ENCODE results near the gene ACBD7.

Gene ACBD7

DNA sequence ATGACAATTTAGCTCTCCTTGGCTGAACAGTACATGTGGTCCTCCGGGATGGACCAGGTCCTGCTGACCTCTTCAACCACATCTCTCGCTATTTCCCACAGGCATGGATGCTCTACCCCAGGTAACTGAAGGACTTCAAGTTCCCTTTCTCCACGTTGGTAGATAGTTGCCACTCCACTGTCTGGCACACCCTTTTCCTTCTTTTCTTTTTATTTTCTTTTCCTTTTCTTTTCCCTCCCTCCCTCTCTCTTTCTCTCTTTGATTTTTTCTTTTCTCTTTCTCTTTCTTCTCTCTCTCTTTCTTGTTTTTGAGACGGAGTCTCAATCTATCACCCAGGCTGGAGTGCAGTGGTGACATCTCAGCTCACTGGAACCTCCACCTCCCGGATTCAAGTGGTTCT, 2.8 kb upstream of the ACBD7 start:
- DNase-seq (ENCODE audit: low read depth in 2 of 2) = no peak

DNA sequence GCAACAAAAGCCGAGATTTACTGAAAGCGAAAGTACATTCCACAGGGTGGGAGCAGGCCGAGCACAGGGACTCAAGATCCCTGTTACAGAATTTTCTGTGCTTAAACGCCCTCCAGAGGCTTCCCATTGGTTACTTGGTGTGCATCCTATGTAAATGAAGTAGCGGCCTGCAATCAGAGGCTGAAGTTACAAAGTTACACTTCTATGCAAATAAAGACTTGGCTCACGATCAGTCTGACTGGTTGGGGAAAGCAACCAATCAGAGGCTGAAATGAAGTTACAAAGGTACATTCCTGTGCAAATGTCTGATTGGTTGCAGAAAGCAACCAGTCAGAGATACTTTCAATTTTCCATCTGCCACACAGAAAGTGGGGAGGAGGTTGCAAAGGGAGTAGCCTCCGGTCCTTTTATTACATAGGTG, 4.1 kb downstream of the ACBD7 start:
- DNase-seq (ENCODE audit: low read depth in 2 of 2) = no peak

DNA sequence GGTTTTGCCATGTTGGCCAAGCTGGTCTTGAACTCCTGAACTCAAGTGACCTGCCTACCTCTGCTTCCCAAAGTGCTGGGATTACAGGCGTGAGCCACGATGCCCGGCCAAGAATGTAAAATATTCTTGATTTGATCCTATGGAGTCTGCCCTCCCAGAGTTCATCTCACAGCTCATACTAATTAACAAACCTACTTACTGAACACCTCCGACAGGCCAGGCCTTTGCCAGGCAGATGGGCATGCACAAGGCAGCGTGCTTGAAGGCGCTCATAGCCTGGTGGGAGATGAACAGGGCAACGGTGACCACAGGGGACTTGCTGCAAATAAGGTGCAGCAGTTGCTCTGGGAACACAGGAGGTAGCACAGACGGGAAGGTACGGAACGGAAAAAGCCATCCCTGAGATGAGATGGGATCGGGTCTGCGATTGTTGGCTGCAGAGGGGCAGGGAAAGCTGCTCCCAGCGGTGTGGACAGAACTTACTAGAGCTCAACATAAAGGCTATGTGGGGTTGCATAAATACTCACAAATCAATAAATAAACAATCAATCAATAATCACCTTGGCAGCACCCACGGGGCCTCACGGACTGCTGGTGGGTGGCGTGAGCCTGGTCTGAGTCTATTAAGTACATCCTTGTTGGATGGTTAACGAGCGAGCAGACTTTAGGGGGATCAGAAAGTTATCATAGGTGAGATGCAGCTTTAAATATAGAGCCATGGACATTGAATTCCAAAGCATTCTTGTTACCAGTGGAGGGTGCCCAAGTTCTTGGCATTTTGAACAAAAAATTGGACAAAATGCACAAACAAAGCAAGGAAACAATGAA, 4.7 kb downstream of the ACBD7 start:
- DNase-seq (ENCODE audit: low read depth in 2 of 2) = no peak

DNA sequence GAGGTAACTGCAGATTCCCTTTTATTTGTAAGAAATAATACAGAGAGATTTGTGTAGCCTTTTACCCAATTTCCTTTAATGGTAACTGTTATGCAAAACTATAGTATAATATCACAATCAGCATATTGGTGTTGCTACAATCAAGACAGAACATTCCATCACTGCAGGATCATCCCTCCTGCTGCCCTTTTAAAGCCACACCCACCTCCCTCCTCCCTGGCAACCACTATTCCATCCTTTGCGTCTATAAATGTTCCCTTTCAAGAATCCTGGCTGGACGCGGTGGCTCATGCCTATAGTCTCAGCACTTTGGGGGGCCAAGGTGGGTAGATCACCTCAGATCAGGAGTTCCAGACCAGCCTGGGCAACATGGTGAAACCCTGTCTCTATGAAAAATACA, 13.2 kb downstream of the ACBD7 start:
- DNase-seq (ENCODE audit: low read depth in 2 of 2) = no peak

DNA sequence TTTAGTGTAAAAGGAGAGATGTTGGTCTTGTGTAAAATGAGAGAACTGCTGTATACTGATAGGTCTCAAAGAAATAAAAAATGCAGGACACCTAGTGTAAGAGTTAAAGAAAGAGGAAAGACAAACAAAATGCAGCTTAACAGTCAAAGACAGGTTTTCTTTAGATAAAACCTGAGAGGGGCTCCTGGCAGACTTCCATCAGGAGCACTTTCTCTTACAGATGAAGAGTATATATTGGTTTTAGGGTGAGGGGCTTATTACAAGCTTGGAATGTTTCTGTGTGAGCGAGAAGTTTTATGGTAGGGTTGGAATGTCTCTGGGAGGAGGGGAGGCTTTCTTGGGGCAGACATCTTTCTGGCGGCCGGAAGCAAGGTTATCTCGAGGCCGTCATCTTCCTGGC, 16.2 kb downstream of the ACBD7 start:
- DNase-seq (ENCODE audit: low read depth in 2 of 2) = no peak

DNA sequence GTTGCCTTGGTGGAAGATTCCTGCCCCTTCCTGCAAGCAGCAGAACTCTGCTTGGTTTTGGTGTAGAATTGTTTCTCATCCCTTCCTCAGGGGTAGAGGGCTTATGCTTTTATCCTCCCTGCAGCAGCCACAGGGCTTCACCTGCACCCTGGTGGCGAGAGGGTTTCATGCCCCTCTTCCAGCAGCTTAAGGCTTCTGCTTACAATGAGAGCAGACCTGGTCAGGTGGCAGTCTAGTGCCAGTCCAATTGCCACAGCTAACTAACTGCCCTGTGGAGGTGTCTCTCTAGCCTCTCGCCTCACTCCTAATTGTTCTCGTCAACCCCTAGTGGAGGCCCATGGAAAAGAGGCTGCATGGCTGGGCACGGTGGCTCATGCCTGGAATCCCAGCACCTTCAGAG, 19.3 kb downstream of the ACBD7 start:
- DNase-seq (ENCODE audit: low read depth in 2 of 2) = no peak

DNA sequence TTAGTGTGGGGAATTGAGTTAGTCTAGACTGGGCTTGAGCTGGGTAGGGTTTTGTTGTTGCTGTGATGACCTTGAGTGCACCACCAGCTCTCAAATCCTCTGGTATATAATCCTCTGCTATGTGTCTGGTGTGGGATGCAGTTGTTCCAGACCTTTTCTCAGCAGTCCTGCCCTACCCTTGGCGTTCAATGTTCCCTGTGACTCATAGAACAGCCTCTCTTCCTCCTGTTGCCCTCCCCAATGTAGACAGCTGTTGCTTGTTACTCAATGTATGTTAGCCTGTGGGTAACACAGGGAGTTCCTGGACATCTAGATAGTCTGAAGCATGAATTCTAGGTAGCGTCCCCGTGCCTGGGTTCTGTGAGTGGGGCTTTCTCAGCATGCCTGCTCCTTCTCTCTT, 19.8 kb downstream of the ACBD7 start:
- DNase-seq (ENCODE audit: low read depth in 2 of 2) = no peak

DNA sequence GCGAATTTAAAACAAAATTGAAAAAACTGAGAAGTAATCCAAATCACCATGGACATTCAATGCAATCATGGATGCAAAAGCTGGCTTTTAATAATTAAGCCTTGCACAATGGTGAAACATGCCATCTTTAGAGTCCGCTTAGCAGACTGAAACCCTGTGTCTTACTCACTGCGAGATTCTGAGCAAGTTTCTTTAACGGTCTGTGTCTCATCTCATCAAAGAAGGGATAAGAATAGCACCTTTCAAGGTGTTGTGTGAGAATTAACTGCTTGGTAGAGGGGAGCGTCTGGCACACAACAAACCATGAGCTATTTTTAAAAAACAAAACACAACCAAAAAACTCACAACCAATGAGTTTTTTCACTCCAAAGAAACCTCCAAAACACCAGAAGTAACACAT, 21.4 kb downstream of the ACBD7 start:
- DNase-seq (ENCODE audit: low read depth in 2 of 2) = no peak

DNA sequence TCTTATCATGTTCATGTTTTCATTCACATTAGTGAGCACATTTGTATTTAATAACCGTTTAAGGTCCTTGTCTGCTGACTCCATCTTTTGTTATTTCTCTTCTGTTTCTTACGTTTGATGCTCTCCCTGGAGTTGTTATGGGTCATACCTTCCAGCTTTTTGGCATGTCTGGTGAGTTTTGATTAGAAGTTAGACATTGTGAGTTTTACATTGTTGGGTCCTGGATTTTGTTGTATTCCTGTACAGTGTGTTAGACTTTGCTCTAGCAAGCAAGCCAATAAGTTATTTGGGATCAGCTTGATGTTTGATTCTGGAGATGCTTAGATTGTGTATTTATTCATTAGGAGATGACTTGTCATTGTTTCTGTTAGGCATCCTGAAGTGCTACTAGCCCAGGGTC, 27.9 kb downstream of the ACBD7 start:
- DNase-seq (ENCODE audit: low read depth in 2 of 2) = no peak

DNA sequence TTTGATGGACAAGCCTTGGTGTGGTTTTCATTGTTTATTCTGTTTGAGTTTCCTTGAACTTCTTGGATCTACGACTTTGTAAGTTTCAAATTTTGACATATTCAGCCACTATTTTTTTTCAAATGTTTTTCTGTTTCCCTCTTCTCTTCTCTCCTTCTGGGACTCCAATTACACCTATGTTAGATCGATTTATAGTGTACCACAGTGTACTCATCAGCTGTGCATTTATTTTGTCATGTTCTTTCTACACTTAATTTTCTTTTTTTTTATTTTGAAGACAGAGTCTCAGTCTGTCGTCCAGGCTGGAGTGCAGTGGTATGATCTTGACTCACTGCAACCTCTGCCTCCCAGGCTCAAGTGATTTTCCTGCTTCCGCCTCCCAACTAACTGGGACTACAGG, 28.7 kb downstream of the ACBD7 start:
- no peak for DNase-seq (ENCODE audit: low read depth in 2 of 2)

DNA sequence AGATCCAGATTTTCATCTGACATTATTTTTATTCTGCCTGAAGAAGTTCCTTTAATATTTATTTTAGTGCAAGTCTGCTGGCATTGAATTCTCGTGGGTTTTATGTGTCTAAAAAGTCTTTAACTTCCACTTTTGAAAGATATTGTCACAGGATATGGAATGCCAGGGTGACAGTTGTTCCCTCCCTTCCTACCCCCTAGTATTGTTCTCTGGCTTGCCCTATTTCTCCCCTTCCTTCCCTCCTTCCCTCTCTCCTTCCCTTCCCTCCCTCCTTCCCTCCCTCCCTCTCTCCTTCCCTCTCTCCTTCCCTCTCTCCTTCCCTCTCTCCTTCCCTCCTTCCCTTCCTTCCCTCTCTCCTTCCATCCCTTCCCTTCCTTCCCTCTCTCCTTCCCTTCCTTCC, 29.9 kb downstream of the ACBD7 start:
- DNase-seq (ENCODE audit: low read depth in 2 of 2) = no peak

DNA sequence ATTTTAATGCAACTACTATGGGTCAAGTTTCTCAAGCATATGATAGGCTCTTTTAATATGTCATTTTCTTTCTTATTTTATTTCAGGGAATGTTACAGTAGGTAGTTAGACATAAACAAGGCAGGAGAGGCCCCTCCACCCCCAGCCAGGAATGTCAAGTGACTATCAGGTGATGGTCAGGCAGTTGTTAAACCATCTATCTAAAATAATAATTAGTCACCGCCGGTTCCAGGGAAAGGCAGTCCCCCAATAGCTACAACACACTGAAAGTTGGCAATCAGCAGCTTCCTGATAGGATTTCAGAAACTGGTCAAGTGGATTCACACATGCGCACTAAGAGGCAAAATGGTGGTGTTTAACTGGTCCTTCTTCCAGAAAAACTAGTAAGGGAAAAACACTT, 35.5 kb downstream of the ACBD7 start:
- no peak for DNase-seq (ENCODE audit: low read depth in 2 of 2)

DNA sequence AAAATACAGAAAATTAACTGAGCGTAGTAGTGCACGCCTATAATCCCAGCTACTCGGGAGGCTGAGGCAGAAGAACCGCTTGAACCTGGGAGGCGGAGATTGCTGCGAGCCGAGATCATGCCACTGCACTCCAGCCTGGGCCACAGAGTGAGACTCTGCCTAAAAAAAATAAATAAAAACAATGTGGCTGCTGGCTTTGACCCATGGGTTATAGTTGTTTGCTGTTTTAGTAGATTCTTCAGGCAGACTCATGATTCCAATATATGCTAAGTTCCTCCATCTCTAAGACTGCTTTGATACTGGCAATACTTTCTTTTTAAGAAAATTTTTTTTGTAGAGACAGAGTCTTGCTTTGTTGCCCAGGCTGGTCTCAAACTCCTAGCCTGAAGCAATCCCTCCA, 36.5 kb downstream of the ACBD7 start:
- no peak for DNase-seq (ENCODE audit: low read depth in 2 of 2)

DNA sequence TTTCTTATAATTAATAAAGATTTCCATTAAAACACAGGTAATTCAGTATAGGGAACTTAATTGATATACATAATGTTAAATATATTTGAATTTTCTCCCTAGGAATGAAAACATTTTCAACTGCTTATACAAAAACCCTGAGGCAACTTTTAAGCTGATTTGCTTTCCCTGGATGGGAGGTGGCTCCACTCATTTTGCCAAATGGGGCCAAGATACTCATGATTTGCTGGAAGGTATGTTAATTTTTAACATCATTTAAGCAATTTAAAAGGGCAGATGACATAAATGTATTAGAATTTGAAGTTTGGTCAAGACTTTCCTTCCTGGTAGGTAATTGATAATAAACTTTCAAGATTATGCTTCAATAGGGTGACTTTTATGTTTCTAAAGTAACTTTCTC, 39.0 kb downstream of the ACBD7 start:
- no peak for DNase-seq (ENCODE audit: low read depth in 2 of 2)

DNA sequence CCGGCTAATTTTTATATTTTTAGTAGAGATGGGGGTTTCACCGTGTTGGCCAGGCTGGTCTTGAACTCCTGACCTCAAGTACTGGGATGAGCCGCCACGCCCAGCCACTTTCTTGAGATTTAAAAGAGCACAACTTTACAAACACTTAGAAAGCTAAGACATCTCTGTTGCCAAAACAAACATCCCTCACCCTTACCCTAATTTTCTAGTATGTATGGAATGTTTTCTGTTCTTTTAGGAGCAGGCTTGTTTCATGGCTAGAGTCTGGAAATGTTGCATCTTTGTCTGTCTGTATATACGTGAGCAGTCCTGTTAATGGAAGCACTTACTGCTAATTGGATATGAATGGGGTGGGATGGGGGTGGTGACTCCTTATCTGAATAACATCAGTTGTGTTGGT, 42.0 kb downstream of the ACBD7 start:
- no peak for DNase-seq (ENCODE audit: low read depth in 2 of 2)

DNA sequence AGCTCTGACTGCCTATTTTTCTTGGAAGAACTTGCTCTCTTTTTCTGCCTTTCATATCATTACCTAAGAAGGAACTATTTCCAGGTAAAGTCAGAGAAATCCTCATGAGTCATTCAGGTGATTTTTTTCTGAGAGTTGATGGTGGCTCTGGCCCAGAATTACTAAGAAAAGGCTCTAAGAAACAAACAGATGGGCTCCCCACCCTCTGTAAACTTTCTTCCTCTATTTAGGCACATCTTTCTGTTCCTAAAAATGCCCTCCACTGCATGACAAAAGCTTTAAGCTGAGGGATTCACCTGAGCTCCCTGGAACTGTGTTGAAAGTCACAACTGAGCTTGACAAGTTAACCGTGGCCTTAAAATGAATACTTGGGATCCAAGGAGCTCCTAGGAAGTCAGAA, 43.2 kb downstream of the ACBD7 start:
- no peak for DNase-seq (ENCODE audit: low read depth in 2 of 2)

DNA sequence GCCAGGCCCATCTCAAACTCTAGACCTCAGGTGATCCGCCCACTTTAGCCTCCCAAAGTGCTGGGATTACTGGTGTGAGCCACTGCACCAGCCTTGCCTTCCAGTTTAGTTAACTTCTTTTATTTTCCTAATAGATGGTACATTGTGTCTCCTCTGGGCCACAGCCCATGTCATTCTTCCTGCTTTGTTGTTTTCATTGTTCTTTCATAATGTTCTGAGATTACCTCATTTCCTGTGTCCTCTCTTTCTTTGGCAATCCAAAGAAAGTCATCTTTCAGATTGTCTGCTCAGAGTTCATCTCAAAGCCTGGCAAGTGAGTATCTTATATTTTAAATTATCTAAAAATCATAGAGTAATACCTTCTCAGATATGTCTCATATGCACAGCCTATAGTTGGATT, 44.9 kb downstream of the ACBD7 start, which contains the start of gene OLAH:
OLAH (plus strand) TSS at position 270 of the 400 bp plus-strand sequence. CDS start 3,346 bp downstream, outside the sequence.
- no peak for DNase-seq (ENCODE audit: low read depth in 2 of 2)

DNA sequence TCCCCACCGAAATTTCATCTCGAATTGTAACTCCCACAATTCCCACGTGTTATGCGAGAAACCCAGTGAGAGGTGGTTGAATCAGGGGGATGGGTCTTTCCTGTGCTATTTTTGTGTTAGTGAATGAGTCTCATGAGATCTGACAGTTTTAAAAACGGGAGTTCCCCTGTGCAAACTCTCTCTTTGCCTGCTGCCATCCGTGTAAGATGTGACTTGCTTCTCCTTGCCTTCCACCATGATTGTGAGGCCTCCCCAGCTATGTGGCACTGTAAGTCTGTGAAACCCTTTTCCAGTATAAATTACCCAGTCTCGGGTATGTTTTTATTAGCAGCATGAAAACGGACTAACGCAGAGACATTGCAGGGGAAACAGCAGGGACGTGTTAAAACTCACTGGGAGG, 50.2 kb downstream of the ACBD7 start:
- no peak for DNase-seq (ENCODE audit: low read depth in 2 of 2)

DNA sequence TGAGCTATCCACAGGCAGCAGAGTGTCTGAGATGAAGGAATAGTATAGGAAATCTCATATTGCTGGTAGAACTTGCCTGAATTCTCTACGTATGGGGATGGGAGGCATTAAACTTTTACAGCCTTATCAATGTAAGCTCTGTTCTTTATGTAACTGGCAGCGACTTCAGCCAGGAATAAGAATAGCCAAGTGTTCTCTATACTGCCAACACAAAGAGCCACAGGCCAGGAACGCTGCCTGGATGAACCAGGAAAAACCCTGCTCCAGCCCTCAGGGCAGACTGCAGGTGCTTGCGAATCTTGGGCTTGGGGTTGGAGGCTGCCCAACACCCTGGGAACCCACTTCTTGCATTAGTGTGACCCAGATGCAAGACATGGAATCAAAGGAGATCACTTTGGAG, 50.9 kb downstream of the ACBD7 start:
- no peak for DNase-seq (ENCODE audit: low read depth in 2 of 2)

DNA sequence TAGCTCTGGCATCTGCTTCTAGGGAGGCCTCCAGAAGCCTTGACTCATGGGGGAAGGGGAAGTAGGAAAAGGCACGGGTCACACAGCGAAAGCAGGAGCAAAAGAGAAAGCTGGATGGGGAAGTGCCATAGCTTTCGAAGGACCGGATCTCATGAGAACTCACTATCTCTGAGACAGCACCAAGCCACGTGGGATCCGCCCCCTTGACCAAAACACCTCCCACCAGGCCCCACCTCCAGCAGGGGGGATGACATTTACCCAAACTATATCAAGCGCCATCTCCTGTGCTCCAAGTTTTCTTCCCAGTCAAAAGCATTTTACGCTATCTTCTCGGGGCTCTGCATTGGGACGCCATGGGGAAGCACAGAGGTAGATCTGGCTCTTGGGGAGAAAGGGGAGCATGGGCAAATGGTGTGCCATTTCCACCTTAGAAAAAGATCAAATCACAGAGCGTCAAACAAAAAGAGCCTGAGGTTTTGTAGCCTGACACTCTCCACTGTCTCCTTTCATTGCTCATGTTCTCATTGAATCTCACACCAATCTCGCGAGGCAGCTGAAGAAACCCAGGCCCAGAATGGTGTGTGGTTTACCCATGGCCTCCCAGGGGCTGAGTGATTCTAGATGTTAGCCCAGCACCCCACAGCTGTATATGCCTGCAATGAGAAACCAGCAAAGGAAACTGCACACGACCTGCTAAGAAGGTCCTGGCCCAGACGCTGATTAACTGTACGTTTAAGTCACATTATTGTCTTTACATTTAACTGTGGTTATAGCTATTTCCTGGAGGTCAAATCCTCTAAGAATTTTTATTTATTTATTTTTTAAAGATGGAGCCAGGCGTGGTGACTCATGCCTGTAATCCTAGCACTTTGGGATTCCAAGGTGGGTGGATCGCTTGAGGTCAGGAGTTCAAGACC, 52.9 kb downstream of the ACBD7 start:
- no peak for DNase-seq (ENCODE audit: low read depth in 2 of 2)

DNA sequence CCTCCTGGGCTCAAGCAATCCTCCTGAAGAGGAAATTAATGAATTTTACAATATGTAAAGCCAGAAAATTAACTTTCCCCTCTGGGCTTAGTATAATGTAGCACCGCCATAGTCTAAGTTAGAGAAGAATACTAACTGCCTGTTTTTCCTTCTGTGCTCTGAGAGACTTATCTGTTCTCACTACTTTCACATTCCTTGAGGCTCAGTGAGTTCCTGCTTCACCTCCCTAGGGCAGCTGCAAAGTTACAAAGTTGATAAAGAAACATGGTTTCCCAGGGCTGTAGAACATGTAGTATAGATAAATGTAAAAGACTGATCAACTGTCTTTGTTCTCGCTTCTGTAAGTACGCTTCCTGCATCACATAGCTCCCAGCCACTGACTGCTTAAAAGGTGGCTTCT, 60.8 kb downstream of the ACBD7 start:
- DNase-seq (ENCODE audit: low read depth in 2 of 2) = no peak

All from stimulated activated CD4-positive, alpha-beta T cell treated with anti-CD3 and anti-CD28 coated beads, Interleukin-12 subunit alpha, Interleukin-12 subunit beta, amount 100 ng/mL, for 24 hours (primary cell).